Purkinje cell (primary cell): ENCODE measurements around the gene ASB11. TPM values are rescaled to one million over a fixed set of nuclear protein-coding genes. Genes with fewer than 3 reads are reported as not detected.

Experiments used
- polyA plus RNA-seq: library from polyadenylated mRNA; unstranded; fragments of >200 nt; fragmentation: Nextera tagmentation; gene quantifications from 2 replicates; pipeline ENCODE4 v1.2.1, GENCODE V29; 2014

Gene ASB11
- not detected in 2 replicates for polyA plus RNA-seq

DNA sequence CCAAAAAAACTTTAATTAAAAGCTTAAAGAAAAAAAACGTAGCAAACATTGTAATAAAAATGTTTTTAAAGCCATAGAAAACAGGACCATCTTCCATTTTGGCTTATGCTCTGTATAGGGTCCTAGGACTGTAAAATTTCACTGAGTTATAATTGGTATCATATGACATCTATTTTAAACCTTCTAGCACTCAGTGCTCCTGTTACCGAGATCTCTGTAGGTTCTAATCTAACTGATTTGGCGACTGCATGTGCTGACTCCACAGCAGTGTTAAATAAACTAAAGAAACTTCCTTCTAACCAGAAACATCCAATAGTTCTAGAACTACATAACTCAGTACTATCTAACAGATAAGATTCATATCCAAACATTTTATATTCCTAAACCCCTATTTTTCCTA is at the start of gene ASB11:
ASB11 (minus strand) TSS at position 132 of the 400 bp plus-strand sequence; CDS start at position 97, 35 bp downstream.

GRCh38 chrX:15335135-15336022 is 19.9 kb upstream of the ASB11 start, which contains the start of gene PIGA:
Gene PIGA, minus strand, starts transcription at chrX:15335523. Its CDS starts 3,593 bp downstream, at chrX:15331930.

DNA sequence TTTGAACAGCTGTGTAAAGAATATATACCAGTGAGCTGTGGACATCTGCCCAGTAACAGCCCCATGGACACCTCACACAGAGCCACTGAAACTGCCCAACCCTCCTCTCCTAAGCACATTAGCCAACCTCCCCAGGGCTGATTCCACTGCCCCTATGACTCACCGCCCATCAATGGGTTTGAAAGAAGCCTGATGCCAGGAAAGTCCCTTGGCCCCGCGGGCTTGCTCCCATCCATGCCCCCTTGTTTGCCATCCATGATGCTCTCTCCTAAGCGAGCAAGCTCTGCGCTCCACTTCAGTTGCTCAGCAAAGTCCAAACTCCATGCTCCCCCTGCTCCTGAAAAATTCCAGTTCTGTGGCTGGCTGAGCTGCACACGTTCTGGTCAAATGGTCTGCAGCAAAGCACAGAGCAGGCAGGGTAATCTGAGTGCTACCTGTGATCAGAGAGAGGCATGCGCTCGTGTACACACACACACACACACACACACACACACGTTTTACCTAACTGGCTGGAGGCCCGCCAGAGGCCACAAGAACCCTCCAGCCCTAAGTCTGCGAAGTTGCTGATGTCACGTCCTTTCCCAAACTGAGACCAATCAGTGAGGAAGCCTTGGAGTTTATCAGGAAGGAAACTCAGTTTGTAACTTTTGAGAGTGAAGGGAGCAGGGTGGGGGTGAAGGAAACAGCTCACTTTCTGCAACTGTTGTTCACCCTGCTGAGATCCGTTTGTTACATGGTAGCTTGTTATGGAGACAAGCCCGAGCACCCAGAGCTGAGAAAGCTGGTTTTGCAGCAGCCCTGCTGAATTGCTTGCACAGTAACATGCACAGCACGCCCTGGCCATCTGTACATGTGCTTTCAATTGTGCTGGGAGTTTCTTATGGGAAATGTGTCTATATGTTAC is 45.6 kb downstream of the ASB11 start, which contains the start of gene ASB9:
ASB9 (minus strand) TSS at position 466 of the 904 bp plus-strand sequence; CDS start at position 257, 209 bp downstream.

Other genes with a start within 250 kb of the ASB11 start
- gene ASB9, start 45.6 kb downstream of the ASB11 start, polyA plus RNA-seq, result not detected in 2 replicates
- 3.7 and 3.8 TPM in 2 replicates for gene PIGA, start 19.9 kb upstream of the ASB11 start, polyA plus RNA-seq
- not detected in 2 replicates for gene VEGFD, start 68.8 kb upstream of the ASB11 start, polyA plus RNA-seq
- 15.7 and 17.2 TPM in 2 replicates for gene PIR, start 177.7 kb upstream of the ASB11 start, polyA plus RNA-seq
- gene BMX, start 185.2 kb upstream of the ASB11 start, polyA plus RNA-seq, result not detected in 2 replicates